ENCODE results near the gene RPL15. TPM values are rescaled to one million over a fixed set of nuclear protein-coding genes. Genes with fewer than 3 reads are reported as not detected.

RPL15 gene
- total and polyA plus RNA-seq, 4 donors = 604 to 1,364 (median 1,055) TPM

- Histone ChIP-seq H3K36me3 (ENCODE audit: control insufficient read depth in 4 of 4, insufficient read depth in 3 of 4, low read depth in 1 of 4, low read length in 3 of 4) (peaks cover 7 to 62% (median 24%) of the 10 kb centered on the region in 4 donors), H3K4me1 (ENCODE audit: control insufficient read depth in 4 of 4, insufficient read depth in 4 of 4, low read length in 3 of 4) (no peaks in the 10 kb centered on the region)
Observed at GRCh38 chr3:23961066-23961465, 44.1 kb downstream of the RPL15 start.

More at GRCh38 chr3:23961066-23961465, 44.1 kb downstream of the RPL15 start:
- H3K4me3 ChIP-seq (ENCODE audit: low read depth in 1 of 3, low read length in 3 of 3) = no peak overlapping the region
- 97% methylated on average over 1 of the region's 1 CpG for WGBS
- no peak overlapping the region for H3K9ac ChIP-seq (ENCODE audit: low read depth in 1 of 2, low read length in 2 of 2)
- no peaks in the 10 kb centered on the region for H3K9me3 ChIP-seq (ENCODE audit: control insufficient read depth in 4 of 4, low read length in 3 of 4)
- no peak for DNase-seq (ENCODE audit: low spot score)
- no peak overlapping the region for H3K27ac ChIP-seq (ENCODE audit: low read depth in 1 of 2, low read length in 2 of 2)
- TF ChIP-seq NR2F2 (IDR thresholded peaks at IDR 0.05) (no peak), SP1 (IDR thresholded peaks at IDR 0.05) (no peak), HNF4A (conservative IDR thresholded peaks at IDR 0.05) (no peak), YY1 (IDR thresholded peaks at IDR 0.05) (no peak), RAD21 (IDR thresholded peaks at IDR 0.05) (no peak), FOXA1 (IDR thresholded peaks at IDR 0.05) (no peak), TAF1 (conservative IDR thresholded peaks at IDR 0.05) (no peak), FOXA2 (IDR thresholded peaks at IDR 0.05) (no peak), RXRA (IDR thresholded peaks at IDR 0.05) (no peak), JUND (IDR thresholded peaks at IDR 0.05) (no peak), GABPA (IDR thresholded peaks at IDR 0.05 in 1 of 2, conservative IDR thresholded peaks at IDR 0.05 in 1 of 2) (no peak), REST (IDR thresholded peaks at IDR 0.05) (no peak), EGR1 (IDR thresholded peaks at IDR 0.05; ENCODE audit: low read depth in 2 of 2) (no peak), ZBTB33 (IDR thresholded peaks at IDR 0.05) (no peak), HNF4G (IDR thresholded peaks at IDR 0.05) (no peak), MAX (IDR thresholded peaks at IDR 0.05) (no peak), CTCF (IDR thresholded peaks at IDR 0.05; ENCODE audit: low read depth, low read length, missing input control) (no peak), ATF3 (IDR thresholded peaks at IDR 0.05) (no peak)
- H3K27me3 ChIP-seq (ENCODE audit: control insufficient read depth in 4 of 4, insufficient read depth in 4 of 4, low read length in 3 of 4) = no peaks in the 10 kb centered on the region

All from liver (tissue), 9 donors.